HG03442 (cell line): ENCODE results near the gene ATP5PO.
"Not testable (repeated sequence)": the region's sequence is repeated elsewhere in the genome, so short reads cannot be mapped to it uniquely, and the experiment has no call there.

Experiments
- ATAC-seq: cut with Tn5 transposase; IDR thresholded peaks from one replicate; pipeline ENCODE4 v1.9.1; 2021; ENCODE audit warnings: mild to moderate bottlenecking, moderate library complexity; ENCODE audit not compliant: unreplicated experiment

The ATP5PO gene

GRCh38 chr21:33942426-33942825 is 26.8 kb upstream of the ATP5PO start:
- no peak for ATAC-seq

- ATAC-seq = no peak
Measured at GRCh38 chr21:33940881-33941245, 25.3 kb upstream of the ATP5PO start.

GRCh38 chr21:33940164-33940880 is 24.7 kb upstream of the ATP5PO start:
- ATAC-seq = no peak

GRCh38 chr21:33939226-33939625 is 23.6 kb upstream of the ATP5PO start:
- ATAC-seq = no peak

- ATAC-seq = no peak
Measured at GRCh38 chr21:33938381-33938780, 22.8 kb upstream of the ATP5PO start.

- no peak for ATAC-seq
Measured at GRCh38 chr21:33937931-33938339, 22.3 kb upstream of the ATP5PO start.

- ATAC-seq = no peak
Measured at GRCh38 chr21:33937146-33937545, 21.5 kb upstream of the ATP5PO start.

GRCh38 chr21:33936301-33937038 is 20.9 kb upstream of the ATP5PO start:
- no peak for ATAC-seq

GRCh38 chr21:33932731-33933130 is 17.1 kb upstream of the ATP5PO start:
- no peak for ATAC-seq

GRCh38 chr21:33931799-33932390 is 16.3 kb upstream of the ATP5PO start:
- ATAC-seq = no peak

- not testable (repeated sequence) for ATAC-seq
Measured at GRCh38 chr21:33931052-33931798, 15.6 kb upstream of the ATP5PO start.

GRCh38 chr21:33926248-33926647 is 10.6 kb upstream of the ATP5PO start:
- ATAC-seq = not testable (repeated sequence)

GRCh38 chr21:33924766-33925100 is 9.1 kb upstream of the ATP5PO start:
- no peak for ATAC-seq

GRCh38 chr21:33924079-33924765 is 8.6 kb upstream of the ATP5PO start:
- ATAC-seq = peak; percentile 59

- ATAC-seq = no peak
Measured at GRCh38 chr21:33917421-33917820, 1.8 kb upstream of the ATP5PO start.

- no peak for ATAC-seq
Measured at GRCh38 chr21:33916200-33916567, 580 bp upstream of the ATP5PO start.

- ATAC-seq = no peak
Measured at GRCh38 chr21:33914188-33914587, 1.4 kb downstream of the ATP5PO start.

- no peak for ATAC-seq
Measured at GRCh38 chr21:33909756-33910155, 5.8 kb downstream of the ATP5PO start.

GRCh38 chr21:33908760-33909159 is 6.8 kb downstream of the ATP5PO start:
- no peak for ATAC-seq

- no peak for ATAC-seq
Measured at GRCh38 chr21:33904041-33904440, 11.6 kb downstream of the ATP5PO start.

GRCh38 chr21:33902349-33902748 is 13.3 kb downstream of the ATP5PO start:
- ATAC-seq = no peak
